Epithelial cell of esophagus (primary cell): ENCODE data around the gene ANKRD12.
A peak's percentile ranks its signal among the peaks of the same experiment; 100 is the strongest.
"Not testable (repeated sequence)": the region's sequence is repeated elsewhere in the genome, so short reads cannot be mapped to it uniquely, and the experiment has no call there.

Experiments
- DNase-seq: peaks from one replicate; pipeline ENCODE4 v3.0.0; 2010; ENCODE audit warnings: low read depth
- H3K4me3 ChIP-seq: 2 replicates; pipeline ENCODE4 v1.5.1; 2011; ENCODE audit warnings: mild to moderate bottlenecking, low read length, control low read depth
- CTCF ChIP-seq: IDR thresholded peaks from 2 replicates; pipeline ENCODE4 v1.5.1; 2011; ENCODE audit warnings: low read depth, mild to moderate bottlenecking, low read length, control low read depth, inconsistent platforms; ENCODE audit not compliant: insufficient read depth; ENCODE audit errors: missing control alignments

Gene ANKRD12

GRCh38 chr18:9244376-9244775 lies 107.8 kb downstream of the ANKRD12 start:
- TF ChIP-seq CTCF: no peak
- no peak for DNase-seq
- H3K4me3 ChIP-seq: no peak overlapping the region

- no peak overlapping the region for H3K4me3 ChIP-seq
- TF ChIP-seq CTCF: no peak
- DNase-seq: no peak
Measured at GRCh38 chr18:9248661-9249060, 112.1 kb downstream of the ANKRD12 start.

GRCh38 chr18:9249254-9249653 lies 112.7 kb downstream of the ANKRD12 start:
- TF ChIP-seq CTCF: no peak
- no peak overlapping the region for H3K4me3 ChIP-seq
- DNase-seq: no peak

- DNase-seq: no peak
- no peak for TF ChIP-seq CTCF
- H3K4me3 ChIP-seq: no peak overlapping the region
Measured at GRCh38 chr18:9259173-9259572, 122.6 kb downstream of the ANKRD12 start.

- no peak for DNase-seq
- no peak overlapping the region for H3K4me3 ChIP-seq
- no peak for TF ChIP-seq CTCF
Measured at GRCh38 chr18:9260388-9261380, 124.1 kb downstream of the ANKRD12 start.

- H3K4me3 ChIP-seq: no peak overlapping the region
- peak; percentile 42 for DNase-seq
Measured at GRCh38 chr18:9263264-9263663, 126.7 kb downstream of the ANKRD12 start.

GRCh38 chr18:9264797-9265196 lies 128.2 kb downstream of the ANKRD12 start:
- DNase-seq, H3K4me3 ChIP-seq: not testable (repeated sequence)

More at GRCh38 chr18:9263264-9263663, 126.7 kb downstream of the ANKRD12 start:
- no peak for TF ChIP-seq CTCF
